GM12801 (cell line): ENCODE measurements around the gene FBXL15.

Experiments used
- CTCF ChIP-seq: IDR thresholded peaks from one replicate; pipeline ENCODE4 v1.5.1; 2011; ENCODE audit warnings: control low read depth; ENCODE audit not compliant: insufficient read length; ENCODE audit errors: extremely low read depth

FBXL15 gene

GRCh38 chr10:102458656-102459055 is 38.0 kb downstream of the FBXL15 start:
- TF ChIP-seq CTCF = no peak

GRCh38 chr10:102460836-102461186 is 40.2 kb downstream of the FBXL15 start:
- TF ChIP-seq CTCF = no peak

- no peak for TF ChIP-seq CTCF
Measured at GRCh38 chr10:102461187-102462054, 40.8 kb downstream of the FBXL15 start.

DNA sequence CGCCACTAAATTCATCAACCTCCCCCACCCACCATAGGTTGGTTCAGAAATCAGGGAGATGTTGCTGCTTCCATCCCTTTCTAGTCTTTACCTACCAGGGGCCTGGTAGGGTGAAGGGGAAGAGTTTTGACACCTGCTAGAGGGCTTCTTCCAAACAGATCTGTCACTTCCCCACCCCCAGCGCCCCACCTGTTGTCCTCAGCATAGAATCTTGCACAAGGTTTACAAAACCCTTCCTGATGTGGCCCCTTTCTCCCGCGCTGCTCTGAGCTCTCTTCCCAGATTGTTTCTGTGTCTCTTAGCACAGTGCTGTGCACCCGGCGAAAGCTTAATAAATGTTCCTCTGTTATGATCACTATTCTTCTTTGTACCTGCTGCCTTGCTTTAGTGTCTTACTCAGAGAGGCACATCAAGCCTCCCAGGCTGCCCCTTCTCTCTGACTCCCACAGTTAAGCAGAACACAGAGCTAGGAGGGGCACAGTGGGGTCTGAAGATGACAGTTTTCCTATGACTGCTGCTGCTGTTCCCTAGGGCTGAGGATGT is 41.9 kb downstream of the FBXL15 start:
- TF ChIP-seq CTCF = no peak

DNA sequence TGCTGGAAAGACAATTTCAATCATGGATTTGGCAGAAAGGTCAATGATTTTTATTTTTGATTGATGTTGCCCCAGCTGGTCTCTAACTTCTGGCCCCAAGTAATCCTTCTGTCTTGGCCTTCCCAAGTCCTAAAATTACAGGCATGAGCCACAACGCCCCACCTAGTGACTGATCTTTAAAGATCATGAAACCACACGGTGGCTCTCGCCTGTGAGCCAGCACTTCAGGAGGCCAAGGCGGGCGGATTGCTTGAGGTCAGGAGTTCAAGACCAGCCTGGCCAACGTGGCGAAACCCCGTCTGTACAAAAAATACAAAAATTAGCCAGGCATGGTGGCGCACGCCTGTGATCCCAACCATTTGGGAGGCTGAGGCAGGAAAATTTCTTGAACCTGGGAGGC is 43.3 kb downstream of the FBXL15 start:
- no peak for TF ChIP-seq CTCF

DNA sequence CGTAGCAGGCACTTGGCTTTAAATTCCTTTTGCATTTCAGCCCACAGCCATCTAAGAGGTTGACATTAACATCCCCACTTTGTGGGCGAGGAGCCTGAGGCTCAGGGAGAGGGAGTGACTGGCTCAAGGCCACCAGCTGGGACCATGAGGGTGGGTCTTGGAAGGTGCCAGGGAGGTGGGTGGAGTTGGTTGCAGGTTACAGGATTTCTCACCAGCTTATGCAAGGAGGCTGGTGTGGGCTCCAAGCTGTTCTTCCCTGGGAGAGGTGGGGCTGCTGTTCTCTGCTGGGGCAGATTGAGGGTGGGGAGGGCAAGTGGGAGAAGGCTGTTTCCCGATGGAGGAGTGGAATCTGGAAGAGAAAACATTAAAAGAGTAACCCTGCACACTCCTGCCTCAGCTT is 44.8 kb downstream of the FBXL15 start:
- TF ChIP-seq CTCF = no peak

DNA sequence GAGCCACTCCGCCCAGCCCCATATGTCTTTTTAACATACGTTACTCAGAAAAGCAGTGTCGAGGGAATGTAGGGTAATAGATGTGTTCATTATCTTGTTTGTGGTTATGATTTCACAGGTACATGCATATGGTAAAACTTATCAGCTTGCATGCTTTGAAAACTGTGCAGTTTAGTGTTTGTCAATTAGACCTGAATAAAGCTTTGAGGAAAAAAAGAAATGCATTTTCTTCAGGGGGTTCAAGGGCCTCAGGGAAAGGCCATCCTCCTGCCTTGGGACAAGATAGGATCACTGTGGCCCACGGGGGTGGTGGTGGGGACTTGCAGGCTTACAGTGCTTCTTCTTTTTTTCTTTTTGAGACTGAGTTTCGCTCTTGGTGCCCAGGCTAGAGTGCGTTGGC is 46.7 kb downstream of the FBXL15 start:
- no peak for TF ChIP-seq CTCF
